ENCODE results near the gene PDZRN3.

Gene PDZRN3

DNA sequence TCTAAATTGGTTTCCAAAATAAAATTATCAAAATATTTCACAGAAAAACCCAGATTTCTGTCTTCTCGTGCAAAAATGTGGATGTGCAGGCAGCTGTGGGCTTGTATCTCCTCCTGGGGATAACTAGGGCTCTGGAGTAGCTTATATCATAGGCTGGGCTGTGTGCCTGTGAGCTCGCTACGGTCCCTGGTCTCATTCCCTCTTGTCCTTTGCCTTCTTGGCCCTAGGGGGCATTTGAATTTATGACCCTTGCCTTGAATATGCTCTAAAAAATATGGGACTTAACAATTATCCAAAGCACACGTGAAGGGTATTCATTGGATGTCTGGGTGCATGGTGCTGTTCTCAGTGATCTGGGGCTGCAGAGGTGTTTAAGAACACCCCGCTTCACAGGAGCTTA is 132.6 kb downstream of the PDZRN3 start:
- Histone ChIP-seq H3K4me3 (replicated peaks; ENCODE audit: insufficient read depth, low read length) (no peak overlapping the region), H3K27ac (replicated peaks) (no peak overlapping the region), H3K27me3 (ENCODE audit: insufficient read depth, poor library complexity, severe bottlenecking) (peaks cover 3% of the 10 kb centered on the region)
- DNase-seq (ENCODE audit: low read depth in 1 of 2, low spot score in 1 of 2) = no peak
- TF ChIP-seq, protein P1, sequence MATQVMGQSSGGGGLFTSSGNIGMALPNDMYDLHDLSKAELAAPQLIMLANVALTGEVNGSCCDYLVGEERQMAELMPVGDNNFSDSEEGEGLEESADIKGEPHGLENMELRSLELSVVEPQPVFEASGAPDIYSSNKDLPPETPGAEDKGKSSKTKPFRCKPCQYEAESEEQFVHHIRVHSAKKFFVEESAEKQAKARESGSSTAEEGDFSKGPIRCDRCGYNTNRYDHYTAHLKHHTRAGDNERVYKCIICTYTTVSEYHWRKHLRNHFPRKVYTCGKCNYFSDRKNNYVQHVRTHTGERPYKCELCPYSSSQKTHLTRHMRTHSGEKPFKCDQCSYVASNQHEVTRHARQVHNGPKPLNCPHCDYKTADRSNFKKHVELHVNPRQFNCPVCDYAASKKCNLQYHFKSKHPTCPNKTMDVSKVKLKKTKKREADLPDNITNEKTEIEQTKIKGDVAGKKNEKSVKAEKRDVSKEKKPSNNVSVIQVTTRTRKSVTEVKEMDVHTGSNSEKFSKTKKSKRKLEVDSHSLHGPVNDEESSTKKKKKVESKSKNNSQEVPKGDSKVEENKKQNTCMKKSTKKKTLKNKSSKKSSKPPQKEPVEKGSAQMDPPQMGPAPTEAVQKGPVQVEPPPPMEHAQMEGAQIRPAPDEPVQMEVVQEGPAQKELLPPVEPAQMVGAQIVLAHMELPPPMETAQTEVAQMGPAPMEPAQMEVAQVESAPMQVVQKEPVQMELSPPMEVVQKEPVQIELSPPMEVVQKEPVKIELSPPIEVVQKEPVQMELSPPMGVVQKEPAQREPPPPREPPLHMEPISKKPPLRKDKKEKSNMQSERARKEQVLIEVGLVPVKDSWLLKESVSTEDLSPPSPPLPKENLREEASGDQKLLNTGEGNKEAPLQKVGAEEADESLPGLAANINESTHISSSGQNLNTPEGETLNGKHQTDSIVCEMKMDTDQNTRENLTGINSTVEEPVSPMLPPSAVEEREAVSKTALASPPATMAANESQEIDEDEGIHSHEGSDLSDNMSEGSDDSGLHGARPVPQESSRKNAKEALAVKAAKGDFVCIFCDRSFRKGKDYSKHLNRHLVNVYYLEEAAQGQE (IDR thresholded peaks at IDR 0.05; ENCODE audit: insufficient replicate concordance, low read depth) = no peak
- TF ChIP-seq SPI1 (IDR thresholded peaks at IDR 0.05; ENCODE audit: borderline replicate concordance, low read depth) = no peak
- no peak for TF ChIP-seq POLR2AphosphoS5 (IDR thresholded peaks at IDR 0.05; ENCODE audit: low read depth)
- TF ChIP-seq, protein P2, sequence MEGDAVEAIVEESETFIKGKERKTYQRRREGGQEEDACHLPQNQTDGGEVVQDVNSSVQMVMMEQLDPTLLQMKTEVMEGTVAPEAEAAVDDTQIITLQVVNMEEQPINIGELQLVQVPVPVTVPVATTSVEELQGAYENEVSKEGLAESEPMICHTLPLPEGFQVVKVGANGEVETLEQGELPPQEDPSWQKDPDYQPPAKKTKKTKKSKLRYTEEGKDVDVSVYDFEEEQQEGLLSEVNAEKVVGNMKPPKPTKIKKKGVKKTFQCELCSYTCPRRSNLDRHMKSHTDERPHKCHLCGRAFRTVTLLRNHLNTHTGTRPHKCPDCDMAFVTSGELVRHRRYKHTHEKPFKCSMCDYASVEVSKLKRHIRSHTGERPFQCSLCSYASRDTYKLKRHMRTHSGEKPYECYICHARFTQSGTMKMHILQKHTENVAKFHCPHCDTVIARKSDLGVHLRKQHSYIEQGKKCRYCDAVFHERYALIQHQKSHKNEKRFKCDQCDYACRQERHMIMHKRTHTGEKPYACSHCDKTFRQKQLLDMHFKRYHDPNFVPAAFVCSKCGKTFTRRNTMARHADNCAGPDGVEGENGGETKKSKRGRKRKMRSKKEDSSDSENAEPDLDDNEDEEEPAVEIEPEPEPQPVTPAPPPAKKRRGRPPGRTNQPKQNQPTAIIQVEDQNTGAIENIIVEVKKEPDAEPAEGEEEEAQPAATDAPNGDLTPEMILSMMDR (IDR thresholded peaks at IDR 0.05; ENCODE audit: insufficient read depth, low read length) = no peak

DNA sequence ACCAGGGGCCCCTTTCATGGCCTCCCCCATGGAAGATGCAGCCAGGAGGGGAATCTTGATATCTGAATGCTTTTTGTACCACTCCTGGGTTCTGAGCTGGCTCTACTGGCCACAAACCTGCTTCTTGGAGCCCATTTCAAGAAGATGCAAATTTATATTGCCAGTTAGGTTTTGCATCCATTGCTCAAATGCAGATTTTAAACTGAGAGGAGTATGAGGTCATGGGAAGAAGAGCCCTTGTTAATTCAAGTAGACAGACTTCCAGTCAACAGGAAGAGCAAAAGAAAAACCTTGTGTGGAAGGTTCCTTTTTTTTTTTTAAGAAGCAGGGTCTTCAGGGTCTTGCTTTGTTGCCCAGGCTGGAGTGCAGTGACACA is 133.5 kb downstream of the PDZRN3 start:
- H3K27ac ChIP-seq (replicated peaks) = no peak overlapping the region
- TF ChIP-seq, protein P1 (IDR thresholded peaks at IDR 0.05; ENCODE audit: insufficient replicate concordance, low read depth) = no peak
- TF ChIP-seq, protein P2 (IDR thresholded peaks at IDR 0.05; ENCODE audit: insufficient read depth, low read length) = no peak
- no peak for TF ChIP-seq GABPA (IDR thresholded peaks at IDR 0.05; ENCODE audit: low read depth)
- no peak for TF ChIP-seq POLR2AphosphoS5 (IDR thresholded peaks at IDR 0.05; ENCODE audit: low read depth)
- no peak for TF ChIP-seq SPI1 (IDR thresholded peaks at IDR 0.05; ENCODE audit: borderline replicate concordance, low read depth)
- DNase-seq (ENCODE audit: low read depth in 1 of 2, low spot score in 1 of 2) = no peak

DNA sequence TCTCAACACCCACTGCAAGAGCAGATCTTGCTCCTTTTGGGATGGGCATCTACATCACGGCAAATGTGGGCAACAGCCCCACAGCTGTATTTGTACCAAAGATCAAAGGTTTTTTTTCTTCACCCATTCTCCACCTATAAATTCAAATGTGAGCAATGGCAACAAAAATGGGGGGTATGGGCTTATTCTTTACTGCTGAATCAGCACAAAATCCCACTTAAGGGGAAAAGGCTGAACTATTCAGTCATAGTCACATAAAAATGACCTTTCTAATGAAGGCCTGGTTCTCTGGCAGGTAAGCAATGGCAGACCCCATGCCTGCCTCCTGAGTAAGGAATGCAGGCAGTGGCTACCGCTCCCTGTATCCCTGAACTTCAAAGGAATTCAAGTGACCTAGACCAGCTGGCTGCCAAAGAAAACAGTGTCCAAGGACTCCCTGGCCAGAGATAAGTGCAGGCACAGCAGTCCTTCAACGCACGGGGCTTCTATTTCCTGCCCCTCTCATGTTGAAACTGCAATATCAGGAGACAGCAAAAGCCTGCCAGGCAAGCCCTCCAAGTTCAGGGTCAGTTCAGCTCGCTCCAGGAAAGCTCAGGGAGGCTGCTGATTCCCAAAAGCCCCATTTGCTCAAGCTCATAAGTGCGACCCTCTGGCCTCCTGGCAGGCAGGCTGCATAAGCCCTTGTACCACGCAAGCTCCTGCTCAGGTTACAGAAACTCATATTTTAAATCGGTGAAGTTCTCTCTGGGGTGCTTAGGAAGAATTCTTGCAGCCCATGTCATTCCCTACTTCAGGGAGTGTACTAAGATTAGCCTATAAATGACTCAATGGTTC is 134.1 kb downstream of the PDZRN3 start:
- no peak overlapping the region for H3K27ac ChIP-seq (replicated peaks)
- TF ChIP-seq, protein P1 (IDR thresholded peaks at IDR 0.05; ENCODE audit: insufficient replicate concordance, low read depth) = no peak
- no peak for TF ChIP-seq GABPA (IDR thresholded peaks at IDR 0.05; ENCODE audit: low read depth)
- no peak for TF ChIP-seq POLR2AphosphoS5 (IDR thresholded peaks at IDR 0.05; ENCODE audit: low read depth)
- TF ChIP-seq SPI1 (IDR thresholded peaks at IDR 0.05; ENCODE audit: borderline replicate concordance, low read depth) = no peak
- TF ChIP-seq, protein P2 (IDR thresholded peaks at IDR 0.05; ENCODE audit: insufficient read depth, low read length) = no peak
- peaks cover 3% of the 10 kb centered on the region for H3K27me3 ChIP-seq (ENCODE audit: insufficient read depth, poor library complexity, severe bottlenecking)
- no peak for DNase-seq (ENCODE audit: low read depth in 1 of 2, low spot score in 1 of 2)
- H3K4me3 ChIP-seq (replicated peaks; ENCODE audit: insufficient read depth, low read length) = no peak overlapping the region

More for the DNA sequence above, 133.5 kb downstream of the PDZRN3 start:
- Histone ChIP-seq H3K27me3 (ENCODE audit: insufficient read depth, poor library complexity, severe bottlenecking) (peaks cover 3% of the 10 kb centered on the region), H3K4me3 (replicated peaks; ENCODE audit: insufficient read depth, low read length) (no peak overlapping the region)
